ENCODE measurements around the gene WDR36.

WDR36 gene

DNA sequence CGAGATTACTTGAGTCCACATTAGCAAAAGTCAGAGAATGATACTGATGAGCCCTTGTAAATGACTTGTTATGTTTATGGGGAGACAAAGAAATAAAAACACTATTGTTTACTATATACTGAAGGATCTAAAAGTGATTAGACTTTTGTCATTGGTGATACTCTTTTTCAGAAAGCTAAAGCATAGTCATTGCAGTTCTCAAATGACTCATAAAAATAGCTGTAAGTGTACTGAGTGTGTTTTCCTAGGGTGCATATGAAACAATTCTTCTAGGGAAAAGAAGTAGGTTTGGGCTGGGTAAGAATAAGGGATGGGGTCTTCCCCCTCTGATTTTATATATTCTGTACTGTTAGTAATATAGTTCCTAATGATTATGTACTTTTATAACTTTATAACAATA, 32.6 kb downstream of the WDR36 start:
- TF ChIP-seq, protein P1, sequence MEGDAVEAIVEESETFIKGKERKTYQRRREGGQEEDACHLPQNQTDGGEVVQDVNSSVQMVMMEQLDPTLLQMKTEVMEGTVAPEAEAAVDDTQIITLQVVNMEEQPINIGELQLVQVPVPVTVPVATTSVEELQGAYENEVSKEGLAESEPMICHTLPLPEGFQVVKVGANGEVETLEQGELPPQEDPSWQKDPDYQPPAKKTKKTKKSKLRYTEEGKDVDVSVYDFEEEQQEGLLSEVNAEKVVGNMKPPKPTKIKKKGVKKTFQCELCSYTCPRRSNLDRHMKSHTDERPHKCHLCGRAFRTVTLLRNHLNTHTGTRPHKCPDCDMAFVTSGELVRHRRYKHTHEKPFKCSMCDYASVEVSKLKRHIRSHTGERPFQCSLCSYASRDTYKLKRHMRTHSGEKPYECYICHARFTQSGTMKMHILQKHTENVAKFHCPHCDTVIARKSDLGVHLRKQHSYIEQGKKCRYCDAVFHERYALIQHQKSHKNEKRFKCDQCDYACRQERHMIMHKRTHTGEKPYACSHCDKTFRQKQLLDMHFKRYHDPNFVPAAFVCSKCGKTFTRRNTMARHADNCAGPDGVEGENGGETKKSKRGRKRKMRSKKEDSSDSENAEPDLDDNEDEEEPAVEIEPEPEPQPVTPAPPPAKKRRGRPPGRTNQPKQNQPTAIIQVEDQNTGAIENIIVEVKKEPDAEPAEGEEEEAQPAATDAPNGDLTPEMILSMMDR (IDR thresholded peaks at IDR 0.05; ENCODE audit: control extremely low read depth, extremely low read depth, low read depth, missing control alignments), result no peak
- DNase-seq (ENCODE audit: extremely low spot score), result no peak
- ChIA-PET CTCF (interaction anchor here (0.9 kb wide), 1 partner anchor 17 kb away, joined by 3 read pairs; no protein-coding TSS in a partner anchor), POLR2A (no interaction called here)

DNA sequence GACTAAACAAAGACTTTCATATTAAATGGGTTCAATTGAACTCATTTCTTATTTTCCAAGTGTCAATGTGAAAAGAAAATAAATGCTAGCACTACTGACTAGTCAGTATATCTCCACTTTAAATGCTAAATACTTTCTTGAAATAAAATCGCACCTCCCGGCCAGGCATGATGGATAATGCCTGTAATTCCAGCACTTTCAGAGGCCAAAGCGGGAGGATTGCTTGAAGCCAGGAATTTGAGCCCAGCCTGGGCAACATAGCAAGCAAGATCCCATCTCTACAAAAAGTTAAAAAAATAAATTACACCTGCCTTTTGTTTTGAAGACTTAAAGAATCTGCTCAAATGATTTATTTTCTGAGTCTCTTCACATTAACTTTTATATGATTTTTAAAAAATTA, 34.7 kb downstream of the WDR36 start:
- no peak for DNase-seq (ENCODE audit: extremely low spot score)
- POLR2A ChIA-PET, result no interaction called here
- CTCF ChIA-PET, result no interaction called here
- TF ChIP-seq, protein P1 (IDR thresholded peaks at IDR 0.05; ENCODE audit: control extremely low read depth, extremely low read depth, low read depth, missing control alignments), result no peak

DNA sequence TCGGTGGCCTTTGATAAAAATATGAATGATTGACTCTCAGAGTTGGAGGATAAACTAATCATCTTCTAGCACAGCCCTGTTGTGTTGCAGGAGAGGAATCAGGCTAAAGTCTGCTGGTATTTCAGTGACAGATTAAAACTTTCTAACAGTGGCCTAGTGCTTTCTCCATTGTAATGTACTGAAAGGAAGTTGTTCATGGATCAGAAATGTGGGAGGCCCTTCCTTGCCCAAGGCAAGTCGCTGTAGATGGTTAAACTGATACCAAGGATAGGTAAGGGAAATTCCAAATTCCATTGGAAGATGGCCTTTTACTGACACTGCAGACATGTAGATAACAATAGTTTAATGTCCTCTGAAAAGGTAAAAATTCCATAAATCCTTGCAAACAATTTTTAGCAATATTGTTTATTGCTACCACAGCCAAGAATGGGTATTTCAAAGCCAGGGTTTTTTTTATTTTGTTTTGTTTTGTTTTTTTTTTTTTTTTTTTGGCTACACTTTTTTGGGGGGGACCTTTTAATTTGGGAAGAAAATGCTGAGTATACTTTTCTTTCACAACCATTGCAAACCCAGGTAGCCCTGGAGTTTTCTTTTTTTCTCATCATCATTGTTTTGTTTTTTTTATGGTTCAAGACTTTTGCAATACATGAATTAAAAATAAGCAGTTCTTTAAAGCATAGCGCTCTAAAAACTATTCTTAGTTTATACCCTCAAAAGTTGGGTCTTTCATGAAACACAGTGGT, 35.5 kb downstream of the WDR36 start:
- CTCF ChIA-PET, result no interaction called here

DNA sequence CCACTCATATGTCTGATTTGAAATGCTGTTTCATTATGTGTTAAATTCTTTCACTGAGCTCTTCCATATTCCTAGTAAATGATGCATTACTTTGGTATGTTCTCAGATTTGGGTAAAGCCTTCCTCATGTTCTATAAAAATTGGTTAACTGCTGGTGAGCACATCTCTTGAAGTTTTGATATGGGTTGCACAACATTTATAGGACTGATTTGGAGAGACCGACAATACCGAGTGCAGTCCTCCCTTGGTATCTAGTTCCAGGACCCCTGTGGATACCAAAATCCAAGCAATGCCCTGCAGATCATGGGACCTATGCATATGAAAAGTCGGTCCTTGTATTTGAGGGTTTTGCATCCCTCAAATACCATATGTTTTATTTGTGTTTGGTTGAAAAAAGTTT, 37.8 kb downstream of the WDR36 start:
- TF ChIP-seq, protein P1 (IDR thresholded peaks at IDR 0.05; ENCODE audit: control extremely low read depth, extremely low read depth, low read depth, missing control alignments), result no peak
- ChIA-PET POLR2A (no interaction called here), CTCF (interaction anchor here (1.4 kb wide), 1 partner anchor 15 kb away, joined by 4 read pairs; no protein-coding TSS in a partner anchor)
- no peak for DNase-seq (ENCODE audit: extremely low spot score)

More for the DNA sequence above, 35.5 kb downstream of the WDR36 start:
- no peak for DNase-seq (ENCODE audit: extremely low spot score)
- POLR2A ChIA-PET, result no interaction called here
- TF ChIP-seq, protein P1 (IDR thresholded peaks at IDR 0.05; ENCODE audit: control extremely low read depth, extremely low read depth, low read depth, missing control alignments), result no peak

DNA sequence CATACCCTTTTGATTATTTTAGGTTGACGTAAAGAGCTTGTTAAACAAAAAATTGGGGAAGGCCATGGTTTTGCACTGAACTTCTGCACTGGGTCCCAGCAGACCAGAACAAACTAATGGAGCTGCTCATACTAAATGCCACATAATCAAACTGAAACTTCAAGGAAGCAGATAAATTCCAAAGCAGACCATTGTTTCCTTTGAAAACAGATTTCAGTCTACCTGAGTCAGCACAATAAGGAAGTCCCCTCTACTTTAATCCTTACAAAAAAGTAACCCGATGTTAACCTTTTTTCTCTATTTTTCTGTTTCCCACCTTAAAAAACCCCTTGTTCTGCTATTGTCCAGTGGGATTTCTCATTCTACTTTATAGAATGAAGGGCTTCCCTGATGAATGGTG, 39.2 kb downstream of the WDR36 start:
- ChIA-PET POLR2A (no interaction called here), CTCF (interaction anchor here (1.0 to 1.1 kb wide), 4 partner anchors 8 to 1044 kb away, joined by 3 read pairs; no protein-coding TSS in a partner anchor)
- TF ChIP-seq, protein P1 (IDR thresholded peaks at IDR 0.05; ENCODE audit: control extremely low read depth, extremely low read depth, low read depth, missing control alignments), result no peak
- DNase-seq (ENCODE audit: extremely low spot score), result no peak

DNA sequence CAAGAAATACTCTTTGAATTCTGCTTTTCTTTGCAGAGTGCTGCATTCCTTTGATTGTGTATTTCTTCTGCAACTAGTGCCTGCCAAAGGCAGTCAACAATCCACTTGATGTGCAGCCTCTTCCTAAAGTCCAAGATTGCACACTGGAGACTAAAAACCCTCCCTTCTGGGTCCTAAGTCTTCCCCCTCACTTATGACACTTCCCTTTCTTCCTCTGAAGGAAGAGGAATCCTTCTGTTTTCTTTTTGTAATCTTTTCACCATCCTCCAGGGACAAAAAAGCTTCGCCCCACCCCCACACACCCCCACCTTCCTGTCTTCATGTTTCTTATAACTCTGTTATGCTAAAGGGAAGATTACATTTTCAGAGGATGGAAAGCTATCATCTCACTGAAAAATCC, 39.9 kb downstream of the WDR36 start:
- ChIA-PET POLR2A (no interaction called here), CTCF (interaction anchor here (0.9 to 1.5 kb wide), 3 partner anchors 9 to 26 kb away, joined by 3 read pairs; no protein-coding TSS in a partner anchor)
- TF ChIP-seq, protein P1 (IDR thresholded peaks at IDR 0.05; ENCODE audit: control extremely low read depth, extremely low read depth, low read depth, missing control alignments), result no peak
- DNase-seq (ENCODE audit: extremely low spot score), result no peak

Measured in GM10248 (cell line).